ENCODE data around the gene CLCF1.

The CLCF1 gene

DNA sequence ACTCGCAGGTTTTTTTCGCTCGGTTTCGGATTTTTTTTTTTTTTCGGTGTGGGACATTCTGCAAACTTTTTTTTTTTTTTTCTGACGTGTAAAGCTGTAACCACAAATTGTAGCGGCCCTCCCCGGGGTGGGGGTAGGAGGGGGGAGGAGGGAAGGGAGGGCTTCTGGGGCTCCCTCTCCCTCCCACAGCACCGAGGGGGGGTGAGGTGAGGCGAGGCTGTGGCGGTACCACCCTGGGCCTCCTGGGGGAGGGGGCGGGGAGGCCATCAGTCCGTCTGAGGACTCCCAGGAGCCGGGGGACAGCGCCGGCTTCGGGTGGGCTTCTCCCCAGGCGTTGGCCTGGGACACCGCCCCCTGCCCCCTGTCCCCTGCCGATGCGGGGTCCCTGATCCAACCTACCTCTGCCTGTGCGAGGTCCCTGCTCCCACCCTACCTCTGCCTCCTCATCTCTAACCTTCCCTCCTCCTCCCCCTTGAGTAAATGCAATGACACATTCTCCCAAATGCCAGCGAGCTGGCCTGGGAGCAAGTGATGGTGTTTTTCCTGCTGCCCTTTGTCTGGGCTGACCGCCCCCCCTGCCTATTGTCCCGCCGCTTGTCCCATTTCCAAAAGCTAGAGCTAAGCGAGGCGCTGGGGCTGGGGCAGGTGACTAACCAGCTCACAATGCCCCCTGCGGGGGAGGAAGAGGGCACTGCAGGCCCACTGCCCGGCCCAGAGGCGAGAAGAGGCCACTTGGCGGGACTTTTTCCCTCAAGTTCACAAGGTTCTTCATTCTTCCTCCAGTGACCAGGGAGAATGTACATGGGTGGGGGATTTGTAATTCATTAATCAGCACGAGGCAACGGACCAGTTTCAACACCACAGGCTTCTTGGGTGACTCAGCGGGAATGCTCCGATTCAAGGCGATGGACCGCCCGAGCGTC is 511 bp upstream of the CLCF1 start:
- peak; percentile 48 for DNase-seq

DNA sequence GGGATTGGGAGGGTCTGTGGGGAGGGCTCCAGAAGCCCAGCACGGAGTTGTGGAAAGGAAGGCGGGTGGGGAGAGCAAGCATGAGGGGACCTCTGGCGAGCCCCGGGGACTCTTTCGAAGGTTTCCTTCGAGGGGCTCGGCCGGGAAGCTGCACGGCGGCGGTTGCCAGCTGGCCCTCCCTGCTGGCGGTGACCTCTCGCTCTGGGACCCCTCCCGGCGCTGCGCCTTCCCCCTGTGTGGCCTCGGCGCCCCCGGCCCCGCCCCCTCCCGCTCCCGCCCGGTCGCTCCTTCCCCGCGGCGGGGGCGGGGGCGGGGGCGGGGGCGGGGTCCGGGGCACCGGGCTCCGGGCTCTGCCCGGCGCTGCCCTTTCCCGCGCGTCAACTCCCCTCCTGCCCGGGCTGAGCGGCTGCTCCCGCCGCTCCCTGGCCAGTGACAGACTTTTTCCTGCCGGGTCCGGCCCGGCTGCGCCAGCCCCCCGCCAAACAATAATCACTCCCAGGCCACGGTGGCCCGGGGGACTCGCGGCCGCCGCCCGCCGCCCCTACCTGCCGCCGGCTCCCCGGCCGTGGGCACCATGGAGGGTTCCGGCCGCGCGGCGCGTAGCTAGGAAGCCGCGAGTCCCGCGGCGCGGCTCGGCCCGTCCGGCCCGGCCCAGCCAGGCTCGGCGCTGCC is 941 bp downstream of the CLCF1 start:
- no peak for DNase-seq

DNA sequence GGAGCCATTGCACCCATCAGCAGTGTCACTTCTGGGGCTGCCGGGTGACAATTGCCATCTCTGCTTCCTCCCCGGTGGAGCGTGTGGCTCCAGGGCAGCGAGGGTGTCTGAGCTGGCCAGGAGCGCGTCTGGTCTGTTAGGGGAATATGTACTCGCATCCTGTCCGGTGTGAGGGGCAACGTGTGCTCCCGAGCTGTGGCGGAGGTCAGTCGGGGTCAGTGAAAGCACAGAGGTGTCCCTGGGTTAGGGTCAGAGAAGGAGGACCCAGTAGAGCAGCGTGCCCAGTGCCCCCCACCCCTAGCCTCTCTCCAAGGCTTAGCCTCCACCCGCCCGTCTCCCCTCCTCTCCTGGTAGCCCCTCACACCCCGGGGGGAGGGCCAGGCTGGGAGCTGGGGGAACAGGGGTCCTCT is 1.5 kb downstream of the CLCF1 start:
- no peak for DNase-seq

DNA sequence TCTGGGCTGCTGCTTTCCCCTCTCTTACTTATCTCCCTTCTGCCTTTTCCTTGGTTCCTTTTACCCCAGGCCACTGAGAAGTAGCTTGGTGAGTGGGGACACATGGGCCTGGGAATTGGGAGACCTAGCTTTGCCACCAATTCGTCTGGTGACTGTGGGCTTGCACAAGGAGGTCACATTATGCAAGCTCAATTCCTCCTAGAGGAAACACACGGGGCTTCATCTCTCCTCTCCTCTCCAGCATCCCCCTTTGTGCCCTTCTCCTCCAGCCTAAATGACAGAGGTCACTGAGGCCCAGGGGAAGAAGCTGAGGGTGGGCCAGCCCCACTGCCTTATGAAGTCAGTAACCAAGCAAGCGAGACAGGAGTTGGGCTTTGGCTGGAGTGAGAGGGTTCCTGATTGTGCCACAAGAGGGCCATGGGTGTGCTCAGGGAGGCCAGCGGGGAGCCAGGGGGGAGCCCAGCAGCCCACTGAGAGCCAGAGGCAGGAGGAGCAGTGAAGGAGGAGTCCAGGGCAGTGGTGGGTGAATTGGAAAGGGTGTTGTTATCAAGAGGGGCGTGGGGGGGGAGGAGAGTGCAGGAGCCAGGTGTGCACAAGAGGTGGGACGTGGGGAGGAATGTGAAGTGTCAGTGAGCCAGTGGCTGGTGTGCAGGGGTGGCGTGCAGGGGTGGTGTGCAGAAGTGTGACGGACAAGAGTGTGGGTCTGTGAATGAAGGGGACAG is 2.0 kb downstream of the CLCF1 start:
- no peak for DNase-seq

DNA sequence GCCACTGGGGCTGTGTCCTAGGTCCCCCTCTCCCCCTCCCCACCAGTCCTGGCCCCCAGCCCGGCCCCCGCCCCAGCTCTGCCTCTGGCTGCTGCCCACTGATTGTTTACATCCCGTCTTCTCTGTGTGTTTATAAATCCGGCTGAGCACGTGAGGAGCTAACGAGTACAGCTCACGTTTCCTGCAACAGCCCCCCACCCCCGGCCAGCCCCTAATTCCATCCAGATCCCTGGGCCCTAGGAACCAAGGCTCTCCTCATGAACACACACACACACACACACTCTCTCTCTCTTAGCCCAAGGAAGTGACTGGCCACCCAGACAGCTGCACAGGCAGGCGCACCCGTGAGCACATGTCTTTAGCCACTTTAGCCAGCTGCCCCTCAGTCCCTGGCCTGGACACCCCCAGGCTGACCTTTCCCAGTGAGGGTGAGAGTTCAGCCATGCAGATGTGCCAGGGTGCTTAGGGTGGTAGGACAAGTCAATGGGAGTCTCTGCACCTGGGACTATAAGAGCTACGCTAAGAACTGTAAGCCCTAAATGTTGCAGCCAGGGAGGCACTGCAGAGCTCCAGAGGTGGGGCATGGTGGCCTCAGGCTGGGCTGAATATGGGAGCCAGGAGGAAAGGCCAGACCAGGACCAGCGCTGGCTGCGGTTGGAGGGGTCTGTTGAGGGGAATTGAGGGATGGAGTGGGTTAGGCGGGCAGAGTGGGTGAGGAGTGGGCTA is 2.9 kb downstream of the CLCF1 start:
- DNase-seq = no peak

DNA sequence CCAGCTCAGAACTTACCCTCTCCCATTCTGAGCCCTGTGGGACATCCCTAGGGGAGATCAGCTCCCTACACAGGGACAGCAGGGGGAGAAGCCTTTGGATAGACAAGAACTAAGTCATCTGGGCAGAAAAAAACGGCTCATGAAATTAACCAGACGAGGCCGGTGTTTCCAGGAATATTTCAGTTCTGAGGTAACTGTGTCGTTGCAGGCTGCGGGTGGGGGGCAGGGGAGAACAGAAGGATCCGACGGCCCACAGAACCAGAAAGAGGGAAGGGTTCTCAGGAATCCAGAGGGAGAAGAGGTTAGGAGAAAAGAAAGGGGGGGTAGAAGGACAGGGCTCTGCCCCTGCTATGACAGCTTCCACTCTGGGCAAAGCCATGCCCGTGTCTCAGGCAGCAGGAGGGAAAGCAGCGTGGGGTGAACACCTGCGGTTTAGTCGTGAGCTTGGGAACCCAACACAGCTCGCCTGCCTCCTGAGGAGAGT is 3.6 kb downstream of the CLCF1 start:
- DNase-seq = no peak

DNA sequence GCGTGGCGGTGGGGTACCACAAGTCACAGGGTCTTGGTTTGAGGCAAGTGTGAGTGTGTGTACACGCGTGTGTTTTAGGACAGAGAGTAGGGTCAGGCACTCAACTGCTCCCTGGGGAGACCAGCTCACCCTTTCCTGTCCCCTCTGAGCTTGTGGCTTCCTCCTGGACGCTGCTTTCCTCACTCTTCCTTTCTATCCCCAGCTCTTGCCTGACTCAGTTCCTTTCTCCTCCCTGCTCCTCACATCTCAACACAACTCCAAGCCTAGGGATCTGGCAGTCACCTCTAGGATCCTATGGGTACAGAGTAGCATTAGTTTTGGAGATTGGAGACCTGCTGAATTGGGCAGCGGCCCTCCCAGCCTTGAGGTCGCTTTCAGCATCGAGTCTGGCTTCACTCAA is 4.1 kb downstream of the CLCF1 start:
- DNase-seq = no peak

DNA sequence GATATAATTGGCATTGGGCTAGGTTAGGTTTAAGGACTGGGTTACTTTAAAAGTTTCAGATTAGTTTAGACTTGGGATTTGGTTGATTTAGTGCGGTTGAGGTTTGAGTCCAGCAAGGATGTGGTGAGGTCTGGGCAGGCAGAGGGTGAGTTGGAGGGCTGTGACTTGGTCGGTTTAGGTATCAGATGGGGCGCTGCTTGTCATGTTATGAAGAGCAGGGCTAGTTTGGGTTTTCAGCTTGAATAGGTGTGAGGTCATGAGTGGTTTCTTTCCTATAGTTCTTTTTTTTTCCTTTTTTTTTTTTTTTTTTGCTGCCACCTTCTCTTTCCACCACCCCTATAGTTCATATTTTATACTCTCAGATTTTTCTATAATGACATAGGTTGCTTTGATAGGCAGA is 4.8 kb downstream of the CLCF1 start:
- no peak for DNase-seq

DNA sequence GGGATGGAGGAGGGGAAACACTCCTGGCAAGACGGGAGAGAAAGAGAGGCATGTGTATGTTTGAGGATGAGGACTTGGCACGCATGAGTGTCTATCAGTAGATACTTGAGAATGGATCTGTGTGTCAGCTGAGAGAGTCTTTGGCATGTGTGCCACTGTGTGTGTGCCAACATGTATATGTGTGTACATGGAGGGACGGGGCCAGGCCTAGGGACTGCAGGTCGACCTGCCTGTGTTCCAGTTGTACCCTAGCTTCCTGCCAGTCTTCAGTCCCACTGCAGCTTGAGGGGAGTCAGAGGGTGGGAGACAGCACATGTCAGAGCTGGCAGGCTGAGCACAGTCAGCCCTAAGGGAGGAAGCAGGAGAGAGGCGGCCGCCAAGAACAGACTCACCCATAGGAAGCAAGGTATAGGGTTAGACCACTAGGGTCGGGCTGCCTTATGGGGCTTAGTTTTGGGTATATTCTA is 5.6 kb downstream of the CLCF1 start:
- no peak for DNase-seq

DNA sequence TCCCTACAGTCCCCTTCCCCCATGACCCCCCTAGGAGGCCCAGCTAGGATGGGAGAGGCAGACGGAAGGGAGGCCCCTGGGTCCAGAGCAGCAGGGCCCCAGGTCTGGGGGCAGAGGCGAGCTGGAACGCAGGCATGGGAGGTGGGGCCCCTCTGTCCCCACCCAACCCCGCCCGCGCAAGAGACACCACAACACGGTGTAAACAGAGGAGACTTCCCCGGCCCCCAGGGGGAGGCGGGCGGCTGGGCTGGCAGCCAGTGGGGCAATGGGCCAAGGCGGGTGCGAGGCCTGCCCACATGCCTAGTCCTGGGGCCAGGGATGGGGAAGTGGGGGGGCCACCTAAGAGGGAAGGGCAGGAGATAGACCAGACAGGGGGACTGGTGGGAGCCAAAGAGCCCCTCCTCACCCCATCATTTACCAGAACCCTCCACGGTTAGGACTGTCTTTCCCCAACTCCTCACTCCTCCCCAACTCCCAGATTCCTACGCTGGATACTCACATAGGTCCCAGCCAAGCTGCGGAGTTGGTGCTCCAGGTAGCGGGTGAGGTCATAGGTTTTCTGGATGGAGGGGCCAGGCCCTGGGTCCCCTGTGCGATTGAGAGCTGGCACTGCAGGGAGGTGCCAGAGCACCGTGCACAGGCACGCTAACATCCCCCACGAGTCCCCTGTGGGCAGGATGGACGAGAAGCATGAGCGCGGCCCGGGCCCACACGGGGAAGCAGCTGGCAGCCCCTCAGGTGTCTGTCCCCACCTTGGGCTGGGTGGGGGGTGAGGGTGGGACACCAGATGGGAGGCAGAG is 6.2 kb downstream of the CLCF1 start:
- DNase-seq = no peak

DNA sequence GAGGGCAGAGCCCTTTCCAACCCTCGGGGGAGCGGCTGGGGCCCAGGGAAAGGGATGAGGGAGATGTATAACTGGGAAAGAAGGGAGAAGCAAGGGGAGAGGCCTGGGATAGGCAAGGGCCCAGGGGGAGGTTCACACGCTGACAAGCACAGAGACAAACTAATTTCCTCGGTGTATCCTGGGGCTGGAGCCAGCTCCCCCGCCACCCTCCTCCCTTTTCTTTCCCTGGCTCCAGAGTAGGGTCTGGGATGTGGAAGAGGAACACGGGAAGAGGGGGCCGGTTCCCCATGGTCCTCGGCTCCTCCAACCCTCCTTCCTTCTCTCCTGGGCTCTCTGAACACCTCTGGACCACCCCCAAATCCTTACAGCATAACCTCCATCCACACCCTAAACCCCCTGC is 6.9 kb downstream of the CLCF1 start:
- DNase-seq = no peak

DNA sequence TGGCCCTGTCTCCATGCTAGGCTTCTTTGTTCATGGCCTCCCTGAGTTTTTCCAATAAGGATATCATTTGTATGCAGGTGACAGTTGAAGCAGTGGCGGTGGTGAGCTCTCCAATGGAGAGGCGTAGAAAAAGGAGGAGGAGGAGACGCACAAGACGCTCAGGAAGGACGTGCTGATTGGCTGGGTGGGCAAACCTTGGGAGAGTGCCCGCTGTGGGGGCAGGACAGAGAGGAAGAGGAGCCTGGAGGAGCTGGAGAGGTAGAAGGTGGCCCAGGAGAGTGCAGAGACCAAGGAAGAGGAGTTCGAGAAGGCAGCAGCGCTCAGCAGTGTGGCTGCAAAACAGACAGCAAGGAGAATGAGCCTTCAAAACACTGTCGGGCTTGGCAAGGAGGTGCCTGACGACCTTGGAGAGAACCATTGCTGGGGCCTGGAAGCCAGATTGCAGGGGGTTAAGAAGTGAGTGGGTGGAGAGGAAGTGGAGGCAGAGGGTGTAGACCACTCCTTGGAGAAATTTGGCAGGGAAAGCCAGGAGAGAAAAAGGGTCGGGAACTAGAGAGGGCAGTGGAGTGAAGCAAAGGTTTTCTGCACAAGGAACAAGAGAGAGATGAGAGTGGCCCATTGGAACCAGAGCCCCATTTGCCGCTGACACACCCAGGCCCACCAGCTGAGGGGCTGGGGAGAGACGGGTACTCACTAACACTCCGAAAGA is 7.5 kb downstream of the CLCF1 start:
- no peak for DNase-seq

DNA sequence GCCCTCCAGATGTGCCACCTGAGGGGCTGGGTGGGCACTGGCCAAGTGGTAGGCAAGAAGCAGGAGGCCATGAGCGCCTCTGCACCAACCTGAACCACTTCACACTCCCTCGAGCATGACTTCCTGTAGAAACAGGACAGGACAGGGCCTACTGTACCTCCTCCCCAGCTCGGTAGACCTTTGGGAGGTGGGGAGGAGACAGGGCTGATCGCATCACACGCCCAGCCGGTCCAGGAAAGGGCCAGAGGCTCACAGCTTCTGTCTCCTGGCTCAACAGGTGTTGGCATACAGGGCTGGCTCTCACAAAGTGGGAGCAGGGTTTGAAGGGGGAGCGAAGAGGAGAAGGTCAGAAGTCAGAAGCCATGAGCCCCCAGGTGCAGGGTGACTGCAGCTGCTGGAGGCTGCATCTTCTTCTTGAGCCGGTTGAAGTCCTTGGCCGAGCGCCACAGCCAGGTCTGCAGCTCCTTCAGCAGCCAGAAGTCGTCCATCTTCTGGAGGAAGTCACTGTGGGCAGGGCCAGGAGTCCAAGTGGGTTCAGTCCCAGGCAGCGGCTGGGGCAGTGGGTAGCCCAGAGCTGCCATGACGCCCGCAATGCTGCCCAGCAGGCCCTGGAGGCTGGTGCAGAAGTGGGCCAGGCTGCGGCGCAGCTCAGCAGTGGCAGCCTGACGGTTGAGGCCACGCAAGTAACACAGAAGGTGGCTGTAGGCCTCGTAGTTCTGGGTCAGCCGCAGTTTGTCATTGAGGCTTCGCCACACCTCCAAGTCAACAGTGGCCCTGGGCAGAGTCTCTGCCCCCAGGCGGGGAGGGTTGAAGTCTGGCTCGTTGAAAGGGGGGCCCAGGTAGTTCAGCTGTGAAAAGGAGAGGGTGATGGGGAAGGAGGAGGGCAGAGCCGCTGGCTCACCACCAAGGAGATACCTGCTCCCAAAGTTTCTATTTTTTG is 8.3 kb downstream of the CLCF1 start:
- no peak for DNase-seq

DNA sequence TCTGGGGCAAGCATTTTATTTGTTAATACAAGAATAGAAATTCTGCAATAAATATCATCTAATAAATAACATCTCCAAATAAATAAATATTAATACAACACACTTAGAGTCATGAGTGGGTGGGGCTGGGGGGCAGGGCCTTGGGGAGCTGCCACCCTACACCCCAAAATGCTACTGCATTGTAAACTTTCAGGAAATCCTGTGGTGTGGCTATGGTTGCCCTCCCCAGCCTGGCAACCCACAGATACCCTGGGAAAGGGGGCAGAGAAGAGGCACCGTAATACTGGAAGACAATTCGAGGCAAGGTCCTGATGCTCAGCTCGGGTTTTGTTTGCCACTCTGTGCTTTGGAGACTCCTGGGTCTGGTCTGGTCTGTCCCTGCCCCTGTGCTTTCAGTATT is 9.2 kb downstream of the CLCF1 start:
- no peak for DNase-seq

DNA sequence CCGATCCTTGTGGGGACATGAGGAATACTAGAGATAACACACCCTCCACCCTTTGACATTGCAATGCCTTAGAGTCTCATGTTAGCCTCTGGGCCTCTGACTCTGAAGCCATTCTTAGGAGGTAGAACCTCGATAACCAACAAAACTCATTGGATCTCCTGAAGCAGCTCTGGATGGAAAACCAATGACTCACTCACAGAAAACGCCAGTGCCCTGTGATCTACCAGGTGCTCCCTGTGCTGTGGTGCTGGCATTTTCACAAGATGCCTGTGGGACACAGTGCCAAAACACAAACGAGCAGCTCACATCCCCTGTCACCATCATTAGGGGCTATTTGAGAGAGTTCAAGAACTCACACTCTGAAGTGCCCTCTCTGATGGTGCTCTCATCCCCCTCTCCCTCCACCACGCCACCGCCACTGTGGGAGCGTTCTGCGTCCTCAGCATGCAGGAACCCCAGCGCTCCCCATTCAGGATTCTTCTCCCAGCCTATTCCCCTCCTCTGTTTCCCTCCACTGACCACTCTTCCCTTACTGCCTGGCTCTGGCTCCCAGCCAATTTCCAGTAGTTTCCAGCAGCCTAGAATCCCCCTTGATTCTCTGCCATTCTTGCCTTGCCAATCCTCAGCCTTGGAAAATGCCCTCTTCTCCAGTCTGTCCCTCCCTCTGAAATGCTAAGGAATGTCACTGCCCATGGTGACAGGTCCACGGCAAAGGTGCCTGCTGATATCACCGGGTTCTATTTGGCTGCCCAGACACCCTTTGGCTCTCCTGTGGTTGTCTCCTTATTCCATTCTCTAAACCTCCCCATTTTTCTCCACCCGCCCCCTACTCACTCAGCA is 15.3 kb downstream of the CLCF1 start:
- DNase-seq = no peak

DNA sequence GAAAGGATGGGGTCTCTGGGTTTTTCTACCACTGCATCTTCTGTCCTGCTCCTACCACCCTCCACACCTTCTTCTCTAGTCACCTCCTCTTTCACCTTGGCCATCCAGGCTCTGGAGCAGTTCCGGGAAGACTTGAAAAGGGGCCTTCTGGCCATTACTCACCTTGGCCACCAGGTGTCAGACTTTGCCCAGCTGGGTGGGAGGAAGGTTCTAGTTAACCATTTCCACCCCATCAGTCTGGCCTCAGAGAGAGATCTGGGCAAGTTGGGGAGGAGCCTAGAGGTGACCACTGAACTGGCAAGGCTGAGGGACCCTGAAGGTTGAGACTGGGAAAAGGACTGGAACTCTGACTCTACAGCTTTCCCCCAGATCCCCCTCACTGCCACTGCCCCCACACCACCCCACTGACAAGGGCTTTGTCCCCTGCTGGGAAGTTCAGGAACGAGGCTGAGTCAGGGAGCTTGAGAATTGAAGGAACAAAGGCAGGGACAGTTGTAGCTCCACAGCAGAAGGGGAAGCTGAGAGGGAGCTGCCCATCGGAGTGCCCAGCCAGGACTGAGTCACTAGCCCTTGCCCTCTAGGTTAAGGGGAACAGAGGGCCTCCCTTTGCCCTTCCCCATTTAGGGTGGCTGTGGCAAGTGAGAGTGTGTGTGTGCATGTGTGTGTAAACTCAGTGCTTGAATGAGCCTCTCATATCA is 16.4 kb downstream of the CLCF1 start:
- peak; percentile 45 for DNase-seq

DNA sequence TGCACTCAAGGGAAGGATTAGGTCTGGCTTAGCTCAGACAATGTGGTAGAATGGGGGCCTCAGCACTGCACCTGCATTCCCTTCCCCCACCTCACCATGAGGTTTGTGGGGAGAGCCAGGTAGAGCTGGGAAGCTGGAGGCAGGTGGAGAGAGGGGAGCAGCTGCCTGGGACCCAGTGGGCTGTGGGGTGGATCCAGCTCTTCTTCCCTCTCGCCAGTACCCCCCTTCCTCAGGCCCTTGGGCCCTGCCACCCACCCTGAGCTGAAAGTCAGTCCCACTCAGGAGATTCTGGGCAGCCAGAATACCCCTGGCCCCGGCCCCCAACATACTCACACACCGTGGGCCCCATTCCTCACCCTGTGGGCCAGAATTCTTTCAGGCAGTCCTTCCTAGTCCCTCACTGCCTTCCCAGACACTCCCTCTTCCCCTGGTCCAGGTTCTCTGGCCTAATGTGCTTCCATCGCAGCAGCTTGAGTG is 17.0 kb downstream of the CLCF1 start:
- no peak for DNase-seq

DNA sequence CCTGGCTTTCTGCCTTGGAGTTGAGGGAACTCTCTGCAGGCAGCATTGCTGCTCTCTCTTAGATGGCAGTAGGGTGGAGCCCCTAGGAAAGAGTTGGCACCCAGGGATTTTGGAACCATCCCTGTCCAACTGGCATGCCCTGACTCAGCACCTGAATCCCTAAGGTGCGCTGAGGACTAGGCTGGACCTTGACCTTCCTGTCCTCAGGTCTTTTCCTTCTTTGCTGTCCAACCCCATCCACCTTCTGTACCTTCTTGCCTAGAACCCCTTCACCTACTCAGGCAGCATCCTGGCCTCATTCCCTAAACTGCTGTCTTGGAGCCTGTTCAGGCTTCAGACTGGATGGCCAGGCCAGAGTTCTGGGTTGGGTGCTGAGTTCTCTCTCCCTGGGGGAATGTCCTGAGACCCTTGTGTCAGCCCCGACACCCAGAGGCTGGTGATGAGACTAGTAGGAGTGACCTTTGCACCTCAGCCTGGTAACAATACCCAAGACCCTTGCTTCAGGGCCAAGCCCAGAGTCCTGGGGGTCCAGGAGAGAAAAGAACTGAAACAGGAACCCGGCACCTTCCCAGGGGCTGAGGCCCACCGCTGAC is 17.5 kb downstream of the CLCF1 start:
- DNase-seq = no peak

All from stimulated activated CD4-positive, alpha-beta T cell treated with anti-CD3 and anti-CD28 coated beads, Interleukin-12 subunit alpha, Interleukin-12 subunit beta, amount 100 ng/mL, for 4 hours (primary cell).